NCI-H526 treated with DMSO at 0.1 percent for 48 hours (cell line): ENCODE measurements around the gene CHD9.

Experiments used
- DNase-seq: peaks from one replicate; lab custom pipeline; 2025; lab: John Stamatoyannopoulos, UW

Gene CHD9

GRCh38 chr16:53372992-53373871 is 318.4 kb downstream of the CHD9 start:
- no peak for DNase-seq

- no peak for DNase-seq
These were observed 320.0 kb downstream of the CHD9 start for GRCh38 chr16:53374800-53375199.

GRCh38 chr16:53378138-53378537 is 323.3 kb downstream of the CHD9 start:
- no peak for DNase-seq
